Measurements from ENCODE around the gene RPTOR. TPM values are rescaled to one million over a fixed set of nuclear protein-coding genes. Genes with fewer than 3 reads are reported as not detected.

Gene RPTOR
- total RNA-seq, 2 donors from 2014 or later, result 62.0 to 228 TPM

GRCh38 chr17:80943346-80944145 is 398.9 kb downstream of the RPTOR start:
- Mint-ChIP-seq H3K27ac (no peak overlapping the region), H3K4me1 (peaks cover 12% of the 10 kb centered on the region), H3K9me3 (no peaks in the 10 kb centered on the region), H3K4me3 (no peak overlapping the region), H3K27me3 (no peaks in the 10 kb centered on the region), H3K36me3 (ENCODE audit: low read depth) (peaks cover 94% of the 10 kb centered on the region)
- no peak for ATAC-seq (replicated peaks)

GRCh38 chr17:80944326-80944725 is 399.7 kb downstream of the RPTOR start:
- H3K4me3 Mint-ChIP-seq, result no peak overlapping the region
- no peak overlapping the region for H3K27ac Mint-ChIP-seq
- no peaks in the 10 kb centered on the region for H3K27me3 Mint-ChIP-seq
- H3K9me3 Mint-ChIP-seq, result no peaks in the 10 kb centered on the region
- peaks cover 94% of the 10 kb centered on the region for H3K36me3 Mint-ChIP-seq (ENCODE audit: low read depth)
- no peak for ATAC-seq (replicated peaks)
- peaks cover 4% of the 10 kb centered on the region for H3K4me1 Mint-ChIP-seq

GRCh38 chr17:80945736-80946135 is 401.1 kb downstream of the RPTOR start:
- no peak for ATAC-seq (replicated peaks)
- Mint-ChIP-seq H3K27me3 (no peaks in the 10 kb centered on the region), H3K9me3 (no peaks in the 10 kb centered on the region), H3K27ac (no peak overlapping the region), H3K4me1 (peaks cover 3% of the 10 kb centered on the region), H3K36me3 (ENCODE audit: low read depth) (peaks cover 94% of the 10 kb centered on the region), H3K4me3 (no peak overlapping the region)

- Mint-ChIP-seq H3K36me3 (ENCODE audit: low read depth) (peaks cover 94% of the 10 kb centered on the region), H3K4me1 (peaks cover 3% of the 10 kb centered on the region), H3K9me3 (no peaks in the 10 kb centered on the region), H3K27ac (peak overlapping the region; percentile 50), H3K27me3 (no peaks in the 10 kb centered on the region), H3K4me3 (no peak overlapping the region)
- ATAC-seq (replicated peaks), result no peak
Measured at GRCh38 chr17:80946449-80946848, 401.8 kb downstream of the RPTOR start.

GRCh38 chr17:80947200-80947940 is 402.7 kb downstream of the RPTOR start:
- H3K9me3 Mint-ChIP-seq, result no peaks in the 10 kb centered on the region
- H3K27ac Mint-ChIP-seq, result peak overlapping the region; percentile 14
- no peak for ATAC-seq (replicated peaks)
- no peak overlapping the region for H3K4me3 Mint-ChIP-seq
- H3K4me1 Mint-ChIP-seq, result peaks cover 3% of the 10 kb centered on the region
- H3K36me3 Mint-ChIP-seq (ENCODE audit: low read depth), result peaks cover 94% of the 10 kb centered on the region
- H3K27me3 Mint-ChIP-seq, result no peaks in the 10 kb centered on the region

- H3K4me1 Mint-ChIP-seq, result peaks cover 3% of the 10 kb centered on the region
- H3K9me3 Mint-ChIP-seq, result no peaks in the 10 kb centered on the region
- no peak overlapping the region for H3K27ac Mint-ChIP-seq
- peaks cover 96% of the 10 kb centered on the region for H3K36me3 Mint-ChIP-seq (ENCODE audit: low read depth)
- H3K4me3 Mint-ChIP-seq, result no peak overlapping the region
- H3K27me3 Mint-ChIP-seq, result no peaks in the 10 kb centered on the region
- no peak for ATAC-seq (replicated peaks)
Measured at GRCh38 chr17:80948019-80948975, 403.7 kb downstream of the RPTOR start.

DNA sequence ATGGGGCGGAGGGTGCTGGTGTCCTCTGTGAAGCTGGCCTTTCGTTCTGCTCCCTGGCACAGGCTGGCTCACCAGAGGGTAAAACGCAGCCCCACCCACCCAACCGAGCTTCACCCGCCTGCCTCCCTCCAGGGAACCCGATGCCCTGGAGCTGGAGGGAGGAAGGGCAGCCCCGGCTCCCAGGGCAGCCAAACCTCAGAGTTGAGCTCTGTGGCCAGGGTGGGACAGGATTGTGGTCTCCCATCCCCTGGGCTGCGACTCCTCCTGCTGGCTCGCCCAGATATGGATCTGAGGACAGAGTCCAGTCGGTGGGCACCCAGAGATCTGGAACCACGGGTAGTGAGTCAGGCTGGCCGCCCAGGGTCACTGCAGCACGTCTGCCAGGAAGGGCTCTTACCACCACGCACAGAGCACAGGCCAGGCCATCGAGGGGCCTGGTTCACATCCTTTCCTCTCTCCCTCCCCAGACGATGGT is 404.4 kb downstream of the RPTOR start:
- no peak overlapping the region for H3K27ac Mint-ChIP-seq
- H3K4me3 Mint-ChIP-seq, result no peak overlapping the region
- ATAC-seq (replicated peaks), result no peak
- H3K9me3 Mint-ChIP-seq, result no peaks in the 10 kb centered on the region
- H3K27me3 Mint-ChIP-seq, result no peaks in the 10 kb centered on the region
- H3K36me3 Mint-ChIP-seq (ENCODE audit: low read depth), result peaks cover 100% of the 10 kb centered on the region
- H3K4me1 Mint-ChIP-seq, result peaks cover 3% of the 10 kb centered on the region

GRCh38 chr17:80949451-80950421 is 405.1 kb downstream of the RPTOR start:
- H3K4me3 Mint-ChIP-seq, result no peak overlapping the region
- H3K4me1 Mint-ChIP-seq, result no peaks in the 10 kb centered on the region
- peaks cover 100% of the 10 kb centered on the region for H3K36me3 Mint-ChIP-seq (ENCODE audit: low read depth)
- no peak overlapping the region for H3K27ac Mint-ChIP-seq
- no peak for ATAC-seq (replicated peaks)
- H3K27me3 Mint-ChIP-seq, result no peaks in the 10 kb centered on the region
- no peaks in the 10 kb centered on the region for H3K9me3 Mint-ChIP-seq

- no peak overlapping the region for H3K27ac Mint-ChIP-seq
- H3K9me3 Mint-ChIP-seq, result no peaks in the 10 kb centered on the region
- H3K27me3 Mint-ChIP-seq, result no peaks in the 10 kb centered on the region
- peaks cover 100% of the 10 kb centered on the region for H3K36me3 Mint-ChIP-seq (ENCODE audit: low read depth)
- ATAC-seq (replicated peaks), result no peak
- no peaks in the 10 kb centered on the region for H3K4me1 Mint-ChIP-seq
- H3K4me3 Mint-ChIP-seq, result no peak overlapping the region
Measured at GRCh38 chr17:80950466-80951120, 406.0 kb downstream of the RPTOR start.

- peak; percentile 18 for ATAC-seq (replicated peaks)
- Mint-ChIP-seq H3K4me3 (no peak overlapping the region), H3K27ac (no peak overlapping the region), H3K36me3 (ENCODE audit: low read depth) (peaks cover 100% of the 10 kb centered on the region), H3K27me3 (no peaks in the 10 kb centered on the region), H3K9me3 (no peaks in the 10 kb centered on the region), H3K4me1 (no peaks in the 10 kb centered on the region)
Measured at GRCh38 chr17:80951121-80952090, 406.8 kb downstream of the RPTOR start.

DNA sequence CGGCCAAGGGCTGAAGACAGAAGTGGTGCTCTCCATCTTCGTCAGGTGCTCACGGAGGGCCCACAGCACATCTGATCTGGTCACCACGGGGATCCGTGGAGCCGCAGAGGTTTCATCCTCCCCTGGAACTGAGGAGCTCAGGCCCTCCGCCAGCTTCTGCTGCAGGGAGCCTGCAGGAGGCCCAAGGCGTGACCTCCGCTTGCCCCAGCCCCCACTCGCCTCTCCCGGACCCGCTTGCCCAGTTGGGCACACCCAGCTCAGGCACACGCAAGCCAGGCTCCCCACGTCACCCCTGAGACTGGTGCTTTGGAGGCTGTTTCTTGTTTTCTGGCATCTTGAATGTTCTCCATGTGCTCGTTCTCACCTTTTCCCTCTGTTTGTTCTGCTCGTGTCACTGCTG is 407.7 kb downstream of the RPTOR start:
- H3K9me3 Mint-ChIP-seq, result no peaks in the 10 kb centered on the region
- no peak overlapping the region for H3K27ac Mint-ChIP-seq
- no peak overlapping the region for H3K4me3 Mint-ChIP-seq
- H3K4me1 Mint-ChIP-seq, result no peaks in the 10 kb centered on the region
- no peaks in the 10 kb centered on the region for H3K27me3 Mint-ChIP-seq
- peaks cover 97% of the 10 kb centered on the region for H3K36me3 Mint-ChIP-seq (ENCODE audit: low read depth)
- no peak for ATAC-seq (replicated peaks)

All from activated T-helper 17 cell treated with anti-CD3 and anti-CD28 coated beads, Interleukin-2, amount 50 U/mL, for 72 hours (primary cell).